ENCODE measurements around the gene FILIP1L.

DNA sequence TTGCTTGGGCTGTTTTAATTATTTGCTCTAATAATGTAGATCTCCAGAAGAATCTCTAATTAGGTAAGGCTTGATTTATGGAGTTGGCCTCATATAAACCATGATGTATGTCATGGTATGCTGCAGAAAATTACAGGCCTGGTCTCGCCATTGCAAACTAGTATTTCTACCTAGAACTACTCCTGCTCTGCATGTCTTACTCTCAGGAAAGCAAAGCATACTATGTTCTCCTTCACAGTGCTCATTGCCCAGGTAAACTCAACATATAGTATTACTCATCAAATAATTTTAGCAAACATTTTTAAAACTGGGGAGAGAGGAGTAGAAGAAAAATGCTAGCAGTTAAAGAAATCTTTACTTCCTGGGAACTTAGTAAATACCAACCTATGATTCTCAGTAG is 90.7 kb downstream of the FILIP1L start:
- TF ChIP-seq, protein P1, sequence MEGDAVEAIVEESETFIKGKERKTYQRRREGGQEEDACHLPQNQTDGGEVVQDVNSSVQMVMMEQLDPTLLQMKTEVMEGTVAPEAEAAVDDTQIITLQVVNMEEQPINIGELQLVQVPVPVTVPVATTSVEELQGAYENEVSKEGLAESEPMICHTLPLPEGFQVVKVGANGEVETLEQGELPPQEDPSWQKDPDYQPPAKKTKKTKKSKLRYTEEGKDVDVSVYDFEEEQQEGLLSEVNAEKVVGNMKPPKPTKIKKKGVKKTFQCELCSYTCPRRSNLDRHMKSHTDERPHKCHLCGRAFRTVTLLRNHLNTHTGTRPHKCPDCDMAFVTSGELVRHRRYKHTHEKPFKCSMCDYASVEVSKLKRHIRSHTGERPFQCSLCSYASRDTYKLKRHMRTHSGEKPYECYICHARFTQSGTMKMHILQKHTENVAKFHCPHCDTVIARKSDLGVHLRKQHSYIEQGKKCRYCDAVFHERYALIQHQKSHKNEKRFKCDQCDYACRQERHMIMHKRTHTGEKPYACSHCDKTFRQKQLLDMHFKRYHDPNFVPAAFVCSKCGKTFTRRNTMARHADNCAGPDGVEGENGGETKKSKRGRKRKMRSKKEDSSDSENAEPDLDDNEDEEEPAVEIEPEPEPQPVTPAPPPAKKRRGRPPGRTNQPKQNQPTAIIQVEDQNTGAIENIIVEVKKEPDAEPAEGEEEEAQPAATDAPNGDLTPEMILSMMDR (IDR thresholded peaks at IDR 0.05), result no peak
- TF ChIP-seq POLR2A (IDR thresholded peaks at IDR 0.05), result no peak

All from heart left ventricle (tissue), 13 donors.